Measurements from ENCODE around the gene IFT81.

The IFT81 gene

GRCh38 chr12:110233212-110233903, 109.2 kb downstream of the IFT81 start:
- Histone ChIP-seq H3K4me1 (ENCODE audit: low read depth, poor library complexity, severe bottlenecking) (no peaks in the 10 kb centered on the region), H3K4me2 (no peak overlapping the region), H3K27ac (no peak overlapping the region), H3K4me3 (IDR thresholded peaks at IDR 0.05; ENCODE audit: insufficient read depth, low read depth, low read length) (no peak overlapping the region), H3K36me3 (ENCODE audit: insufficient read depth) (no peaks in the 10 kb centered on the region), H3K79me2 (ENCODE audit: insufficient read depth, low read depth) (no peaks in the 10 kb centered on the region), H4K20me1 (ENCODE audit: insufficient read depth) (no peaks in the 10 kb centered on the region), H2AFZ (ENCODE audit: low read depth) (no peak overlapping the region), H3K9ac (no peak overlapping the region), H3K27me3 (ENCODE audit: insufficient read depth, low read depth) (no peaks in the 10 kb centered on the region)
- TF ChIP-seq, protein P1, sequence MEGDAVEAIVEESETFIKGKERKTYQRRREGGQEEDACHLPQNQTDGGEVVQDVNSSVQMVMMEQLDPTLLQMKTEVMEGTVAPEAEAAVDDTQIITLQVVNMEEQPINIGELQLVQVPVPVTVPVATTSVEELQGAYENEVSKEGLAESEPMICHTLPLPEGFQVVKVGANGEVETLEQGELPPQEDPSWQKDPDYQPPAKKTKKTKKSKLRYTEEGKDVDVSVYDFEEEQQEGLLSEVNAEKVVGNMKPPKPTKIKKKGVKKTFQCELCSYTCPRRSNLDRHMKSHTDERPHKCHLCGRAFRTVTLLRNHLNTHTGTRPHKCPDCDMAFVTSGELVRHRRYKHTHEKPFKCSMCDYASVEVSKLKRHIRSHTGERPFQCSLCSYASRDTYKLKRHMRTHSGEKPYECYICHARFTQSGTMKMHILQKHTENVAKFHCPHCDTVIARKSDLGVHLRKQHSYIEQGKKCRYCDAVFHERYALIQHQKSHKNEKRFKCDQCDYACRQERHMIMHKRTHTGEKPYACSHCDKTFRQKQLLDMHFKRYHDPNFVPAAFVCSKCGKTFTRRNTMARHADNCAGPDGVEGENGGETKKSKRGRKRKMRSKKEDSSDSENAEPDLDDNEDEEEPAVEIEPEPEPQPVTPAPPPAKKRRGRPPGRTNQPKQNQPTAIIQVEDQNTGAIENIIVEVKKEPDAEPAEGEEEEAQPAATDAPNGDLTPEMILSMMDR (conservative IDR thresholded peaks at IDR 0.05; ENCODE audit: low read depth, low read length) = no peak

GRCh38 chr12:110234331-110234751, 110.2 kb downstream of the IFT81 start:
- no peak overlapping the region for H3K27ac ChIP-seq
- no peak overlapping the region for H2AFZ ChIP-seq (ENCODE audit: low read depth)
- TF ChIP-seq, protein P1 (conservative IDR thresholded peaks at IDR 0.05; ENCODE audit: low read depth, low read length) = no peak

DNA sequence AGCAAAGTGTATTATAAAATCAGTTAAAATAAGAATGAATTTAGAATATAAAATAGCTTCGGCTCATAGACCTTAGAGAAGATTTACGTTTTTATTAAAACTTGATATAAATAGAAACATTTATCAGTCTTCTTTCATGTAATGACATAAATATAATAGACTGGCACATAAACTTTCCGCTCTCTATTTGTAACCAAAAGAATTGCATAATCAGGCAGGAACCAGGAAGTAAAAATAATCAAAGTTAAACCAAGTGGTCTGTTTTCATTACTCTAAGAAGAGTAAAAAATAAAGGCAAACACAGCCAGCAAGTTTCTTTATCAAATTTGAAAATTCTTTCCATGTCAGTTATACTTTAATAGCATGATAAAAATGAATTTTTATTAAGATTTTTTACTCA, 110.6 kb downstream of the IFT81 start:
- H3K4me1 ChIP-seq (ENCODE audit: low read depth, poor library complexity, severe bottlenecking) = no peaks in the 10 kb centered on the region
- no peak overlapping the region for H3K27ac ChIP-seq
- H3K4me2 ChIP-seq = no peak overlapping the region
- H2AFZ ChIP-seq (ENCODE audit: low read depth) = no peak overlapping the region
- no peak overlapping the region for H3K4me3 ChIP-seq (IDR thresholded peaks at IDR 0.05; ENCODE audit: insufficient read depth, low read depth, low read length)
- no peaks in the 10 kb centered on the region for H3K36me3 ChIP-seq (ENCODE audit: insufficient read depth)
- TF ChIP-seq, protein P1 (conservative IDR thresholded peaks at IDR 0.05; ENCODE audit: low read depth, low read length) = no peak
- H4K20me1 ChIP-seq (ENCODE audit: insufficient read depth) = no peaks in the 10 kb centered on the region
- H3K79me2 ChIP-seq (ENCODE audit: insufficient read depth, low read depth) = no peaks in the 10 kb centered on the region
- no peaks in the 10 kb centered on the region for H3K27me3 ChIP-seq (ENCODE audit: insufficient read depth, low read depth)
- no peak overlapping the region for H3K9ac ChIP-seq

More at GRCh38 chr12:110234331-110234751, 110.2 kb downstream of the IFT81 start:
- Histone ChIP-seq H3K79me2 (ENCODE audit: insufficient read depth, low read depth) (no peaks in the 10 kb centered on the region), H3K27me3 (ENCODE audit: insufficient read depth, low read depth) (no peaks in the 10 kb centered on the region), H3K4me2 (no peak overlapping the region), H3K36me3 (ENCODE audit: insufficient read depth) (no peaks in the 10 kb centered on the region), H3K4me1 (ENCODE audit: low read depth, poor library complexity, severe bottlenecking) (no peaks in the 10 kb centered on the region), H3K9ac (no peak overlapping the region), H4K20me1 (ENCODE audit: insufficient read depth) (no peaks in the 10 kb centered on the region), H3K4me3 (IDR thresholded peaks at IDR 0.05; ENCODE audit: insufficient read depth, low read depth, low read length) (no peak overlapping the region)

- H3K27me3 ChIP-seq (ENCODE audit: insufficient read depth, low read depth) = no peaks in the 10 kb centered on the region
- no peak overlapping the region for H3K27ac ChIP-seq
- TF ChIP-seq, protein P1 (conservative IDR thresholded peaks at IDR 0.05; ENCODE audit: low read depth, low read length) = no peak
- no peak overlapping the region for H2AFZ ChIP-seq (ENCODE audit: low read depth)
- H3K79me2 ChIP-seq (ENCODE audit: insufficient read depth, low read depth) = no peaks in the 10 kb centered on the region
- no peaks in the 10 kb centered on the region for H3K36me3 ChIP-seq (ENCODE audit: insufficient read depth)
- no peaks in the 10 kb centered on the region for H4K20me1 ChIP-seq (ENCODE audit: insufficient read depth)
- H3K4me3 ChIP-seq (IDR thresholded peaks at IDR 0.05; ENCODE audit: insufficient read depth, low read depth, low read length) = no peak overlapping the region
- no peaks in the 10 kb centered on the region for H3K4me1 ChIP-seq (ENCODE audit: low read depth, poor library complexity, severe bottlenecking)
- H3K4me2 ChIP-seq = no peak overlapping the region
- no peak overlapping the region for H3K9ac ChIP-seq
Observed at GRCh38 chr12:110235383-110235782, 111.2 kb downstream of the IFT81 start.

All from KMS-11 (cell line).